Stimulated activated CD8-positive, alpha-beta memory T cell treated with anti-CD3 and anti-CD28 coated beads, Interleukin-15, amount 100 ng/mL, for 1 hour (primary cell): ENCODE results near the gene INTS1.

Experiments
- DNase-seq: peaks from one replicate; pipeline ENCODE4 v3.0.0-alpha.2; 2020; ENCODE audit warnings: low read depth

Gene INTS1

GRCh38 chr7:1431634-1432380 lies 72.4 kb downstream of the INTS1 start:
- DNase-seq = no peak

DNA sequence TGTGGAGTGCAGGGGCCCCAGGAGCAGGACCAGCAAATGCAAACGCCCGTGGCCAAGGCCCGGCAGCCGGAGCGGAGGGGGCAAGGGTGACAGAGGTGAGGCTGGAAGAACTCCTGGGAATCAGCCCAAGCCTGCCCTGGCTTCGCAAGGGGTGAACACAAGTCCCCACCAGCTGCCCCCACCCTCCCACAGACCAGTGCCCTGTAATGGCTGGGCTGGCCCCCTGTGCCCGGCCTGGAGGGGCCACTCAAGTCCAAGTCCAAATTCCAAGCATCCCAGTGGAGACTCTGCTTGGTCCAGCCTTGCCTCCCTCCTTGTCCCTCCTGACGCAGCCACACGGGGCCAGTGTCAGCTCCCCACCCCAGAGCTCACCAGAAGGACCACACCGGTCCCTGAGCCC lies 73.0 kb downstream of the INTS1 start:
- DNase-seq = no peak

DNA sequence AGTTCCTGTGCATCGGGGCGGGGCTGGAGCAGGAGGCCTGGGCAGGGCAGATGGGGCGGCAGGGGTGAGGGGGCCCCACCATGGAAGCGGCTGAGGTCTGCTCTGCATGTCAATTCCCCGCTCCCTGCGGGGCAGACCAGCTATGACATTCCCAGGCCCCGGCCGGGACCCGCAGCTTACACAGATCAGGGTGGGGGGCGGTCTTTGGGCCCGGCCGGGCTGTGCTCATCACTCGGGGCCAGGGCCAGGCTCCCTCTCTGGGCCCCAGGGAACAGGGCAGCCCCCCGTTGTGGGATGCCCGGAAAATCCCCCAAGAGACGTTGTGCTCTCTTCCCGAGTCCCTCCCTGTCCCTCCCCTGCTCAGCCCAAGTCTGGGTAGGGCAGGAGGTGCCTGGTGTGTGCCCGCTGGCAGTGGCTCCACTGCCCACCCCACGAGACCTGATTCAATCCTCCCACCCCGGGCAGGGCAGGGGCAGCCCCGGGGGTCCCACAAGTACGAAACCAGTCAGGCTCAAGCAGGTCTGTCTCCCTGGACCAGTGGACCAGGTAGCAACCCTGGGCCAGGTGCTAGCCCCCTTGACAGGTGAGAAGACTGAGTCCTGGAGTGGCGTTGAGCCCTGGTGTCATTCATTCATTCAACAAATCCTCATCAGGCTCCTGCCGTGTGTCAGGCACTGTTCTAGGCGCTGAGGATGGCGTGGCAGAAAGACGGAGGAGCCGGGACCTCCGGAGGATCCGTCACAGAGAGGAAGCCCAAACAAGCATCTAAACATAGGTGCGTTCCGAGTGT lies 73.9 kb downstream of the INTS1 start:
- DNase-seq = no peak

GRCh38 chr7:1428941-1429501 lies 75.2 kb downstream of the INTS1 start:
- DNase-seq = no peak

DNA sequence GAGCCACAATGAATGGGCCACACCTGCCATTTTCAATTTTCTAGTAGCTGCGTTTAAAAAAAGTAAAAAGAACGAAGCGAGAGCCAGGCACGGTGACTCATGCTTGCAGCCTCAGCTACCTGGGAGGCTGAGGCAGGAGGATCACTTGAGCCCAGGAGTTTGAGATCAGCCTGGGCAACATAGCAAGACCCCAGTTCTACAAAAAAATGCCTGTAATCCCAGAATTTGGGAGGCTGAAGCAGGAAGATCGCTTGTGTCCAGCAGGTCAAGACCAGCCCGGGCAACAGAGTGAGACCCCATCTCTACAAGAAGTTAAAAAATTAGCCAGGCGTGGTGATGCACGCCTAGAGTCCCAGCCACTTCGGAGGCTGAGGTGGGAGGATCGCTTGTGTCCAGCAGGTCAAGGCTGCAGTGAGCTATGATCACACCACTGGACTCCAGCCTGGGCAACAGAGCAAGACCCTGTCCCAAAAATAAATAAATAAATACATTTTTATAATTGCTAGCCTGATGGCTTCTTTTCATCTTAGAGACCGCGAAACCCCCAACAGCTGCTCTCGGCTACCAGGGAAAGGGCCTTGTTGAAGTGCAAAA lies 77.0 kb downstream of the INTS1 start:
- DNase-seq = no peak

DNA sequence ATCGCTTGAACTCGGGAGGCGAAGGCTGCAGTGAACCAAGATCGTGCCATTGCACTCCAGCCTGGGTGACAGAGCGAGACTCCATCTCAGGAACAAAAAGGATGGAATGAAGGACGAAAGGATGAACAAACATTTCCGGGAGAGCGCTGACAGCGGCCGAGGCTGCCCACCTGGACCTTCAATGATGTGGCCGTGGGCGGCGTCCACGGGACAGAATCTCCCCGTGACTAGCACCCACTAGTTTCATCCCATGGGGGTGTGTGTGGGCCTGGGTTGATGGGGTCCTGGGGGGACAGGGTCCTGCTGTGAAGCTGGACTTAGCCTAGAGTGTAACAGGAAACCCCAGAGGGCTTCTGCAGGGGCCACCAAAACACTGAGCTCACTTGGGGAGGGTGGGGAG lies 77.7 kb downstream of the INTS1 start:
- no peak for DNase-seq

GRCh38 chr7:1425292-1426136 lies 78.7 kb downstream of the INTS1 start:
- no peak for DNase-seq

DNA sequence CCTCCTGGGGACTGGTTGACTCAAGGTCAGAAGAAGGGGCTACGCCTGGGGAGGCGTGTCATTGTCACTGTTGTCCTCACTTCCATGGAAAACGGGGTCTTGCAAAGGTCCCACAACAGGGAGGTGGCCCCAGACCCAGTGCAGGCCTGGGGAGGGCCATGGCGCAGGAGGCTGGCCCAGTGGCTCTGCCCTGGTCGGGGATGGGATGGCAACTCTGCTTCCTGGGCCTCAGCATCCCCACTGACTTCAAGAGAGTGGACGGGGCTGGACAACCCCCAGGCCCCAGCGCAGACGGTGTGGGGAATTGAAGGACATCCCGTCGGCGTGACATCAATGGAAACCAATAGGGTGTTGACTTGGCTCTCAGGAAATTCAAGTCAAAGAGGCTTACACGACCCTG lies 80.1 kb downstream of the INTS1 start:
- DNase-seq = no peak

- no peak for DNase-seq
Observed at GRCh38 chr7:1423264-1423811, 80.9 kb downstream of the INTS1 start.

DNA sequence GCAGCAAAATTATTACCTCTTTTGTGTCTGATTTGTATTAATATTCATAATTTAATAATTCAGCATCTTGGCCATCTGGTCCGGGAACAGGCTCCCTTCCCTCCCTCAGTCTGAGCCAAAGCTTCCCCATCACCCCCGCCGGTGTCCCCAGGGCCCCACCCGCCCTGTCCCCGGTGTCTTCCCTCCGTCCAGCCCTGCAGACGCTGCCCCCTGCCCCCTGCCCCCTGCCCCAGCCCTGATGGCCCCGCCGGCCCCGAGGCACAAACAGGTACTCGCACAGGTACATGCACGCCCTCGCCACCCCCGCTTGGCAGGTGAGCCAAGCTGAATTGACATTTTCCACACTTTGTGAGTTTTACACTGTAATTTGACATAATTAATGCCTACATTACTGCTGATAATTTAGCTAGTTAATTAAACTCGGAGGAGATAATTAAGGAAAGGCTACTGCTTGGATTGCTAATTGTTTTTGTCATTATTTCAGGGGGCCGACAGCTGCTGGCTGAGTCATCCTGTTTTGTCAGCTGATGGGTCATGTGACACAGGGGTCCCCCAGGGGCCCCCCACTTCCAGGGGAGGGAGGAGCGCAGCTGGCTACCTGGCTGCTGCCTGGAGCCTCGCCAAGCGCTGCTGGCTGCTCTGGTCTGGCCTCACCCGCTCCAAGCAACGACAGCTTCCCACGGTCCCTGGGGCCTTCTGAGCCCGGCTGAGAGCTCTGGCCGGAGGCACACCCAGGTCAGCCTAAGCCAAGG lies 81.5 kb downstream of the INTS1 start:
- DNase-seq = no peak

- no peak for DNase-seq
Observed at GRCh38 chr7:1421946-1422345, 82.2 kb downstream of the INTS1 start.

- no peak for DNase-seq
Observed at GRCh38 chr7:1421020-1421790, 83.0 kb downstream of the INTS1 start.
